Loucy (cell line): ENCODE results near the gene SMOC2.

Source experiments
- CTCF ChIP-seq: fragments of 200-600 bp; sonication (generic); conservative IDR thresholded peaks from 2 replicates; pipeline ENCODE4 v1.5.1; 2014; ENCODE audit warnings: mild to moderate bottlenecking, antibody characterized with exemption, low read length
- EZH2phosphoT487 ChIP-seq: fragments of 200-600 bp; IDR thresholded peaks from 2 replicates; pipeline ENCODE4 v1.6.1; 2018; ENCODE audit warnings: antibody characterized with exemption, mild to moderate bottlenecking, moderate library complexity, borderline replicate concordance

GRCh38 chr6:168533414-168533813, 92.4 kb downstream of the SMOC2 start:
- TF ChIP-seq CTCF = no peak
- TF ChIP-seq EZH2phosphoT487 = no peak
